ENCODE measurements around the gene OGFR.

DNA sequence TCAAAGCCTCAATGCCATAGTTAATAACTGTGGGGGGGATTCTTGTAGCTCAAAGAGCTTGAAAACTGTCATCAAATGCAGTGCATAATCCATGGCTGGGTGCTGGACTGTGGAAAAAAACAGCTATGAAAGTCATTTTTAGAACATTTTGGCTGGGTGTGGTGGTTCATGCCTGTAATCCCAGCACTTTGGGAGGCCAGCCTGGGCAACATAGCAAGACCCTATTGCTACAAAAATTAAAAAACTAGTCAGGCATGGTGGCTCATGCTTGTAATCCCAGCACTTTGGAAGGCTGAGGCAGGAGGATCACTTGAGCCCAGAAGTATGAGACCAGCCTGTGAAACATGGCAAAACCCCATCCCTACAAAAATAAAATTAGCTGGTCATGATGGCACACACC lies 44.8 kb downstream of the OGFR start:
- no peak for TF ChIP-seq POLR2A (IDR thresholded peaks at IDR 0.05; ENCODE audit: low read depth, low read length)
- TF ChIP-seq POLR2AphosphoS5 (IDR thresholded peaks at IDR 0.05; ENCODE audit: low read depth, low read length) = no peak

Data from GM12892 (cell line).